Measurements from ENCODE around the gene ADPGK.

GRCh38 chr15:72785432-72785831 lies 1.9 kb upstream of the ADPGK start:
- no peak for TF ChIP-seq CTCF (IDR thresholded peaks at IDR 0.05)
- TF ChIP-seq POLR2A (IDR thresholded peaks at IDR 0.05): no peak
